ENCODE results near the gene PHF3. TPM values are rescaled to one million over a fixed set of nuclear protein-coding genes. Genes with fewer than 3 reads are reported as not detected.

Gene PHF3
- polyA plus RNA-seq, 10 donors: 28.4 to 40.6 (median 34.4) TPM

DNA sequence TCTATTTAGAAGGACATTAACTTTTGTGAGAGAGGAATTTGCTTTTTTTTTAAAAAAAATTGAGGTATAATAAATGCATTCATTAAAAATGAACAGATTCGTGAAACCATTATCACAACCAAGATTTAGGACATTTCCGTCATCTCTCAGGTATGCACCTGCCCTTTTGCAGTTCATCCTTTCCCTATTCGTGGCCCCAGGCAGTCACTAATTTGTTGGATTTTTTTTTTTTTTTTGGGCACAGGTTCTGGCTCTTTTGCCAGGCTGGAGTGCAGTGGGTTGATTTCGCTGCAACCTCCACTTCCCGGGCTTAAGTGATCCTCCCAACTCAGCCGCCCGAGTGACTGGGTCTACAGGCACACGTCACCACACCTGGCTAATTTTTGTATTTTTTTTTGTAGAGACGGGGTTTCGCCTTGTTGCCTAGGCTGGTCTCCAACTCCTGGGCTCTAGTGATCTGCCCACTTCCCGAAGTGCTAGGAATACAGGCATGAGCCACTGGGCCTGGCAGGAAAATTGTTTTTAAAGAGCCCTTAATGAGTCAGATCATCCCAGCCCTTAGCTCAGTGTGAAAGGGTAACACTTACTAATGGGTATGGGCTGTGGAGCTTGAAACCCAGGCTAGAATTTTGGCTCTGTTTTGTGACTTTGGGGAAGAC is 9.2 kb downstream of the PHF3 start:
- no peak for DNase-seq

DNA sequence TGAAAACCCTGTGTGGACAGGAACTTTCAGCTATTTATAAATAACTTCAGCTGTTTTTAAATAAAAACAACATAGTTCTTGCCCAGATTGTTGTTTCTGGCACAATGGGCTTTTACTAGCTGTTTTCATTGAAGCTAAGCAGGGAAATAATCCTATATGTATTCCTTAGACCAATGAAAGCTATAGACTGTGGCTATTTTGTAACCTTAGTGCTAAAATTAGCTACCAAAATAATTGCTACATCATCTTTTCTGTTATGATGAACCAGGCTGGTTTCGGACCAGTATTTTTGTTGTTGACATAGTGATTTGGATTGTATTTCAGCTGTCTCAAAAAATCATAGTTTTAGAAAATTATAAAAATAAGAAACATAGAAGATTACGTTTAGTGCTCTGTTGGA is 13.7 kb downstream of the PHF3 start:
- DNase-seq: no peak

DNA sequence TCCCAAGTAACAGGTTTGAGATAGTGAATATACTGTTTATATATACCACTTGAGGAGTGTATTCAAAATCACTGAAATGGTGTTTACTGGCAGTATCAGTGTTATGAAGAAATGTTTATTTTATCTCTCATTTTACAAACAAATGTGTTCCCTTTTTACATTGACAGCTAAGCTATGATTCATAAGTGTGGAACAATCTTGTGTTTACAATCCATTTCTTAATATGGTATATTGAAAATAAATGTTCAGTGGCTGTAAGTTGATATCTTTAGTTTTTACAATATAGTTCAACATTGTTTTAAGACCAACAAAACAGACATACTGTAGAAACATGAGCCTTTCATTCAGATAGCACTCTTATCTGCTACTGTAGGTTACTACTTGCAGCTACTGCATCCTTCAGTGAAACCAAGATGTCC is 14.3 kb downstream of the PHF3 start:
- no peak for DNase-seq

DNA sequence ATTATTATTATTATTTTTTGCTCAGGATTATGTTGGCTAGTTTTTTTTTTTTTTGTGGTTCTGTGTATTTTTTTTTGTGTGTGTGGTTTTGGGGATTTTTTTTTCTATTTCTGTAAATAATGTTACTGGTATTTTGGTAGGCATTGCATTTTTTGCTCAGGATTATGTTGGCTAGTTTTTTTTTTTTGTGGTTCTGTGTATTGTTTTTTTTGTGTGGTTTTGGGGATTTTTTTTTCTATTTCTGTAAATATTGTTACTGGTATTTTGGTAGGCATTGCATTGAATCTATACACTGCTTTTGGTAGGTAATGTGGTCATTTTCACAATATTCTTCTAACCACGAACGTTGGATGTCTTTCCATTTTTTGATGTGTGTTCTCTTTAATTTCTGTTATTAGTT is 17.4 kb downstream of the PHF3 start:
- no peak for DNase-seq

DNA sequence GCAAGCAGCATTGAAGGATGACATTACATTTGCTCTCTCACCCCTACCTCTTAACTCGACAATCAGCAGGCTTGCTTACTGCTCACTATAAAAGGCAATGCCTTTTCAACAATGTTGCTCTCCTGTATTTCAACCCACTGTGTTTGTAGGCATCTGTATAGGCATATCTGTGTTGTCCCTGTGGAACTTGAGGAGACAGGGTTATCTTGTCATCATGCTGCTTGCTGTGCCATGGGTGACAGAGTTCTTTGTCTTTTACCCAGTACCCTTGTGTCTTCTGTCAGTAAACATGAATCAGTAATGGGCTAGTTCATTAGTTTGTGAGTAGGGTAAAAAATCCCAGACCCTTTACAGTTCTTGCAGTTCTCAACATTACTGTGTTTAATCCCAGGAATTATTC is 25.2 kb downstream of the PHF3 start:
- no peak for DNase-seq

DNA sequence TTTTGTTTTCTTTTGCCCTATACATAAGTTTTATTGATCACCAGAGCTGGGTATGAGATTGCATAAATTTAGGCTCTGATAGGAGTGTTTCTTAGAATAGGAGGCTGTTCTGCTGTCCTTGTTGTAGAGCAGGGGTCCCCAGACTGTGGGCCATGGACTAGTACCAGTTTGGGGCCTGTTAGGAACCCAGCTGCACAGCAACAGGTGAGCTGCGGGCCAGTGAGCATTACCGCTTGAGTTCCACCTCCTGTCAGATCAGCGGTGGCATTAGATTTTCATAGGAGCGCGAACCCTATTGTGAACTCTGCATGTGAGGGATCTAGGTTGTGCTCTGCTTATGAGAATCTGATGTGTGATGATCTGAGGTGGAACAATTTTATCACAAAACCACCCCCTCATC is 26.2 kb downstream of the PHF3 start:
- no peak for DNase-seq

DNA sequence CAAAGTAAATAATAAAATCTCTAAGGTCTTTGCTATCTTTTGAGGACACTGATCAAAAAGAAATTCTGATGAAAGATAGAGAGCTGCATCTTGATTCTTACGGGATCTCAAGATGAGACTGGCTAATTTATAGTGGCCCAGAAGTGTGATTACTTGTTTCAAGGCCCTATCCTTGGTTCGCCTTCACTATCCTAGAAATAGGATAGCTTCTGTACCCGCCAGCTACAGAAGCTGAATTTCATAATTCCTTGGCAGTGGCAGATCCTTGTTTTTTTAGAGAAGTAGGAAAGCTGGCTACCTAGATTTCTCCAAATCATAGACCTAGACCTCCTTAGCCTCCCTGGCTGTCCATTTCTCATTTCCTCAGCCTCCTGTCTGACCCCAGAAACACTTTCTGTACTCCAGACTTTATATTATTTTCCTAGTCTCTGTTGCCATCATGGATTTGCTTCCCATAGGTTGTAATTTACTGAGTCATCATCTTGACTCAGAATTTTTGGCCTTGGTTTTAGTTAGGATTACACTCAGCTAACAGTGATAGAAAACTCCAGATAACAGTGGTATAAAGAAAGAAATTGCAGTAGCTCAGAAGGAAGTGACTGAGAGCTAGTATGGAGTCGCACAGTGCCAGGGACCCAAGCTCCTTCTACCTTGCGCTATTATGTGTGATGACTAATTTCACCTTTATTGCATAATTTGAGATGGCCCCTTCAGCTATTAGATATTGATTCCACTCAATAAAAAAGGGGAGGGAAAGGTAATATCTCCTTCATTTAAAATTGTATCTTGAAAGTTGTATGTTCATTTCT is 27.7 kb downstream of the PHF3 start:
- peak in 1 of 3 donors; percentile 33 for DNase-seq

DNA sequence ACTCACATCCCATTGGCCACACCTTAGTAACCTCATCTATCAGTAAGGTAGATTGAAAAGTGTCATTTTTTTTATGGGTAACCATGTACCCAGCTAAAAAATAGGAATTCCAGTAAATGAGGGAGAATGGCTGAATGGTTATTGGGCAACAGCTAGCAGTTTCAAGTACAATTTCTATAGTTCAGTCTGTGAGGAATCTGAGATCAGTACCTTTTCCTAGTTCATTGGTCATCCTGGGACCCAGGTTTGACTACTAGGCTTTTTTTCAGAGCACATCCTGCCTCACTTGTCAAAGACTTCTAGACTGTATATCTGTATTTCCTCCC is 28.3 kb downstream of the PHF3 start:
- no peak for DNase-seq

DNA sequence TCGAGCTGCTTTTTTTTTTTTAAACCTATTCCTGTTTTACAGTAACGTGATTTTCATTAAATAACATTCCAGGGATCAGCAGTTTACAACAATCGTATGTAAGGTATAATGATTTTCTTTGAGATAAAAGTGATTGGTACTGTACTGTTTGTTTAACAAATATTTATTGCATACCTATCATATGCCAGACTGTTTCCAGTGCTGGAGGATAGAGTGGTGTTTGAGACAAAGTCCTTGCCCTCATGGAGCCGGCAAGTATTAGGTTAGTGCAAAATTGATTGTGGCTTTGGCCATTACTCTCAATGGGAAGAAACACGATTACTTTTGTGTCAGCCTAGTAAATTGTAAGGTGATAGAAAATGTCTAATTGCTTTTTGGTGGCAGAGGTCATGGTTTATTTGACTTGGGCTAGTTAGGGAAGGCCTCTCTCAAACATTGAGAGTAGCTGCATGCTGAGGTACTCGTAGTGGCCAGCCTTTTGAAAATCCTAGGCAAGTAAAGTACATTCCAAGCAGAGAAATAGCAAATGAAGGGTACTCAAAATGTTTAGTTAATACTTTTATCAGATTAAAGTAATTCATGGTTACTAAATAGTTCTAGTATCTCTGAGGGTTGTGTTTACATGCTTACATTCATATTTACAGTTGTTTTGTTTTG is 35.6 kb downstream of the PHF3 start:
- DNase-seq: no peak

DNA sequence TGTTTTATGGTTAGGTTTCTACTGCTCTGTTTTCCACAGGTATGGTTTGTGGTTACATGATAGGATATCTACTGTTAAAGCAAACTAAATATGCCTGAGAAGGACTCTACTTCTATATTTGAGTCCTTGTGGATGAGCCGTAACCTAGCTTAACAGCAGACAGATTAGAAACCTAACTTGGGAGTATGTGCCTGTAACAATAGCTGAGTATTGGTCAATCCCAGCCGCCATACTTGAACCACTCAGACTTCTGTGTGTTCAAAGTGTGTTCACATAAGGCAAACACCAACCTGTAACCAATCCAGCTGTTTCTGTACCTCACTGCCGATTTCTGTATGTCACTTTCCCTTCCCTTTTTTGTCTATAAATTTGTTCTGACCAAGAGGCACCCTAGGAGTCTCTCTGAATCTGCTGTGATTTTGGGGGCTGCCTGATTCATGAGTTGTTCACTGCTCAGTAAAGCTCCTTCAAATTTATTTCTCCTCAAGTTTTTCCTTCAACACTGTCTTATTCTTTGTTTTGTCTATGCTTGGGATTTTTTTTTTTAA is 37.1 kb downstream of the PHF3 start:
- no peak for DNase-seq

DNA sequence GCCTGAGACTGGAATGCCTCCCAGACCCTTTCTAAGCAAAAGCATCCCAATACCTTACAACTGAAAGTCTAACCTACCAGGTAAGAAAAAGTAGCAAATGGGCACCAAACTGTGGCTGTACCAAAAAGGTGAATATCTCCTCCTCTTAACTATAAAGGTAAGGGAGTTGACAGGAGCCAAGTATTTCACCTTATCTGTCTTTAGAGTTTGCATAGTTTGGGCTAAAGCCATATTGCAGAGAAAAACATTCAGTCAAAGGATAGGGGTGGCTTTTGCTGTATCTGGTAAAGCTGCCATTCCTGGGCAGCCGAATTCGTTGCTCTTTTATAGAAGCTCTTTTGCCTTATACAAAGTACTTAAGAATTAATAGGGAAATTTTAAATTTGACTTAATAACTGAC is 38.1 kb downstream of the PHF3 start:
- no peak for DNase-seq

DNA sequence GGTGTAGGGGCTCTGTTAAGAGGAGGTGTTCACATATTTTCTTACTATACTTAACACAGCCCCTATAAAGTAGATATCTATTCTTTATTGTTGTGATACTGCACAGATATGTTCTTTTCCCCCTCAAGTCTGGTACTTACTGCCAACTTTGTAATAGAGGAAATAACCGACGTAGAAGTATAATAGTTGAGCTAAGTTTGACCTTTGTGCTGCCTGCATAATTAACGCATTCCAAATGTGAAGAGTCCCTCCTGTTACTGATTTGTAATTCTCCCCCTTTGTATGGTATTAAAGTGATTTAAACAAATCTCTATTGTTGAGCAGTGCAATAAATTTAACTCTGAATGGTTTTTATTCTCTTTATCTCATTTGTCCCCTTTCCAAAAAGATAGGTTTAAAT is 39.0 kb downstream of the PHF3 start:
- DNase-seq: no peak

DNA sequence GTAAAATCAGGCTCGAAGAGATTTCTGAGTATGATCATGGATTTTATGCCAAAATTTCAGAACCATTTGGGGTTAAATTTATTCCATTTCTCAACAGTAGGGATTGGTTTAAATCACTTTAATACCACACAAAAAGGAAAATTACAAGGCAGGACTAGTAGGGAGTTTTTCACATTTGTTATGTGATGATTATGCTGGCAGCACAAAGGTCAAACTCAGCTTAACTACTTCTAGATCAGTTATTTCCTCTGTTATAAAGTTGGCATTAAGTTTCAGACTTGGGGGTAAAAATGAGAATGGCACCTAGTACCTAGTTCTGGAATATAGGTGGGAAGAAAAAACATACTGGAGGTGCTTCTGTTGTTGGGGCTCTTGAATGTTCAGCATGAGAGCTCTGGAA is 39.5 kb downstream of the PHF3 start:
- no peak for DNase-seq

DNA sequence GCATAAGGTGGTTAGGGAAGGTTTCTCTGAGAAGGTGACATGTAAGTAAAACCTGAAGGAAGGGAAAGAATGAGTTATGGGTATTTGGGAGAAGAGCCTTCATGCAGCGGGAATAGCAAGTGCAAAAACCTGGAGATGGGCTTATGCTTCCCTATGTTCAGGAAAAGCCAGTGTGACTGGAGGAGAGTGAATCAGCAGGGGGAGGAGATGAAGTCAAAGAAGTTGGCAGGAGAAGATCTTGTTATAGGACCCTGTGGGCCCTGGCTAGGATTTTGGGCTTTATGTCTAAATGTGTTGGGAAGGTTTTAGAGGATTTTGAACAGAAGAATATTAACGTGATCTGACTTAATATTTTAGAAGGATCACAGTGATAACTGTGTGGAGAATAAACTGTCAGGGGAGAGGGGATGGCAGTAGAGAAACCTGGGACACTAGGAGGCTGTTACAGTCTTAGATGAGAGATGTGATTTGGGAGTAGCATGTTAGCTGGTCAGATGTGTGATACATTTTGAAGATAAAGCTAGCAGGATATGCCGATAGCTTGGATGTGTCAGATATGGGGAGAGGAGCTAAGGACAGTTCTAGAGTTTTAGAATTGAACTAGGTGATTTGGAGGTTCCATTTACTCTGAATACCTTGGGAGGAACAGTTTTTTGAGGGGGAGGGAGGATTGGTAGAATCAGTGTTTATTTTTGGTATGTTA is 41.0 kb downstream of the PHF3 start:
- DNase-seq: peak in 1 of 3 donors; percentile 19

DNA sequence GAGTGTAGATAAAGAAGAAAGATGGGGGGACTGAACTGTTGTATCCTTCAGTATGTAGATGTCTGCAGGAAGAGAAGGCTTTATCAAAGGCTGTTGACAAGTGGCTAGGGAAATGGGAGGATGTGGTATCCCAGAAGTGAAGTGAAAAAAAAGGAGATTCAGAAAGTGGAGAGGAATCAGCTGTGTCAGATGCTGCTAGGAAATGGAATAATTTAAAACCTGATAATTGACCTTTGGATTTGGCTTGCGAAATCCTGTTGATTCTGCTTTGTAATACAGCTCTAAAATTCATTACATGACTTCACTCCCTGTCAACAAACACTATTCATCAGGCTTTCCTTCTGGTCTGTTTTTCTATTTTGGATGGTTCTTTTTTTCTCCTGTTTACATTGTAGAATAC is 41.7 kb downstream of the PHF3 start:
- DNase-seq: peak in 1 of 3 donors; percentile 27

DNA sequence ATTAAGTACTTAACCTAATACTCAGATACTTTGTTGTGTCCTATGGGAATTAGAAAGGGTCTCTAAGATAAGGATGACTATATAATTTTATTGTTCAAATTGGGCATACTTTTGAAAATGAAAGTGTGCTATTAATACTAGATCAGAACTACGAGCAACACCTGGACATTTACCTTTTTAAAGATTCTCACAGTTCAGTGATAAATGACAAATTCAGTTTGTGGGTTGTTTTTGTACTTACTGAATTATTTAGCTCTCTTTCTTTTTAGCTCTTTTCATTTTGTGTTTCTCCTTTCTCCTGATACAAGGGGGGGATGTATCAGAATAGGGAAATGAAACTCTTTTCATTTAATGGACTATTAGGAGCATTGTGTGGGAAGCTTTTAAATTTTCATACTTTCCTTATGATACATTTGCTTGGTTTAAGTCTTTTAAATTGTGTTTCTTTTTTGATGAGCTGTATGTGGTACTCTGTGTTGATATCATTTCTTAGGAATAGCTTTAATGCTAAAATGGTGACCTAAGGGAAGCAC is 47.5 kb downstream of the PHF3 start:
- DNase-seq: no peak

DNA sequence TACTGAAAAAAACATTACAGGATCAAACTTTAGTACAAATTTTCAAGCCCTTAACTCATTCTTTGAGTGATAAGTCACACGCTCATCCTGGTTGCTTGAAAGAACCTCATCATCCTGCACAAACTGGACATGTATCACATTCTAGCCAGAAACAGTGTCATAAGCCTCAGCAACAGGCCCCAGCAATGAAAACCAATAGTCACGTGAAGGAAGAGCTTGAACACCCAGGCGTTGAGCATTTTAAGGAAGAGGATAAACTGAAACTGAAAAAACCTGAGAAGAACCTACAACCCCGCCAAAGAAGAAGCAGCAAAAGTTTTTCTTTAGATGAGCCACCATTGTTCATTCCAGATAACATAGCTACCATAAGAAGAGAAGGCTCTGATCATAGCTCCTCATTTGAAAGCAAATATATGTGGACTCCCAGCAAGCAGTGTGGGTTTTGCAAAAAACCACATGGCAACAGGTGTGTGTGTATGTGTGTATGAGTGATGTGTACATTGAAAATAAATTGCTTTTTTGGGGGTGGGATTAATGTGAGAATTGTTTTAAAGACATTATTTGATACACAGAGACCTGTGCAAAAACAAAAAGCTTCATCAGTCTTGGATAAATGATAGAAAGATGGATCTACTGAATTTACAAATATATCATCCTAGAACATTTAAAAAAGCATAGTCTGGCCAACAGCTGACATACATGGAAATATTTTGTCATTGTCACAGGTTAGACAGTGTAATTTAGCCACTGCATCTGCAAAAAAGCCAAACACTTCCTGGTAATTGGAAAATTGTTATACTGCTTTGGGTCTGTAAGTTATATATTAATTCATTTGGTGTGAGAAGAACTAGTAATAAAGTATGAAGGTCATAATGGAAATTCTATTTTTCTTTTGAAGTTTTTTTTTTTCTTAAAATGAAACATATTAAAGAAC is 50.1 kb downstream of the PHF3 start:
- DNase-seq: peak in 1 of 3 donors; percentile 7

DNA sequence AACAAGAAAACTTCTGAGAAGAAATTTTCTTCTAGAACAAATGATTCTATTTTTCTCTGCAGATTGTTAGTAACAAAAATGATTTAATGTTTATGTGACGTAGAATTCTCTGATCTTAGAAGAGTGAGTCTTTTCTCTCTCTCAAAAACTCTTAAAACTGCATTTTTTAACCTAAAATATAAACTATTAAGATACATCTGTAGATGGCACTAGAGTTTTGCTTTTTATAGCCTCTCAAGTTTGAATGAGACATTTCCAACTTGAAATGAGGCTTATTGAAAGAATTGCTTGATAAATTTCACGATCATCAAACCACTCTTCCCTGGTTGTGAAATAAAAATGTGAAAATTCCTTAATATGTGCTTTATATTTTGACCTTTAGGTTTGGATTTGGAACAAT is 53.8 kb downstream of the PHF3 start:
- no peak for DNase-seq

DNA sequence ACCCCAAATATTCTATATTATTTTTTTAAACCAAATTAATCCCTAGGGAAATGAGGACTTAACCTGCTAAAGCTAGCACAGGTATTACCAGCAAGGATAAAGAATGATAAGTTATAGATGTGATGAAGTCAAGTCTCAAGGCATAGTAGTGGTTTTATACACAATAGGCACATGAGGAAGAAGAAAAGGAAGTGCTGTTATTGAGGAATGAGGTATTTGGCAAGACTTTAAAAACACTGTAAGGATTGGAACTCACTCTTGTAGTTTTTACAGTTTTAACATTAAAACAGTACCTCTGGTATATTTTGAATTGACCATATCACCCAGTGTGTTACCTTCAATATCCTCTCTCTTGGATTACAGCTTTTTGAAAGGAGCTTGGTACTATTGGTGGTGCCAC is 54.6 kb downstream of the PHF3 start:
- DNase-seq: no peak

DNA sequence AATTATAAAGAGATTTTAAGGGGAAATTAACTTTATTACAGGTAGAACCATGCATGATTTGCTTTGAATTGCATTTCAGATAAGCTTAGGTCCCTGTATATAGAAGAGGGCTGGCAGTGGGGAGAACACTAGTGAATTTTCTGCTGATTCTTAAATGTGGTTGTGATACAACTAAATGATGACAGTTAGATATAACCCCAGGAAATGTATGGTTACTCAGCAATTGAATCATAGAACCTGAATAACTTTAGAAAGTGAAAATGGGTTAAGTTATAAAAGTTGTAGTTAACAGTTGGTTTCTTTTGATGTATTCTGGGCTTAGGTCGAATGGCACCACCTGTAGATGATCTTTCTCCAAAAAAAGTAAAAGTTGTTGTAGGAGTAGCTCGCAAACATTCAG is 70.1 kb downstream of the PHF3 start:
- DNase-seq: no peak

DNA sequence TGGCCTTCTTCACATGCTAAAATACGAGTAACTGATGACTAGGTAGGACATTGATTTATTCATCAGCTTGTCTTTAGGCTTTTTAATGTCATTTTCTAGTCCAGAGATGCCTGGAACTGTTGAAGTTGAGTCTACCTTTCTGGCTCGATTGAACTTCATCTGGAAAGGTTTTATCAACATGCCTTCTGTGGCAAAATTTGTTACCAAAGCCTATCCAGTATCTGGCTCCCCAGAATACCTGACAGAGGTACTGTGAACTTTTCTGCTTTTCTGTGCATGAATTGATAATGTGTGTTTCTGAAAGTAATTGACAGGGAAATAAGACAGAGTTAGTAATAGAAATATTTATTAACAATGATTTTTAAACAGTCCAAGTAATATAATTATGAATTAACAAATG is 71.0 kb downstream of the PHF3 start:
- DNase-seq: no peak
